Stimulated activated CD4-positive, alpha-beta T cell treated with anti-CD3 and anti-CD28 coated beads, Interleukin-2, amount 100 ng/mL, for 48 hours (primary cell): ENCODE results near the gene IFTAP.
"Not testable (repeated sequence)": the region's sequence is repeated elsewhere in the genome, so short reads cannot be mapped to it uniquely, and the experiment has no call there.

ENCODE experiments used
- DNase-seq, 2 donors: peaks; one replicate each; pipeline ENCODE4 v3.0.0-alpha.2; 2020

The IFTAP gene, protein sequence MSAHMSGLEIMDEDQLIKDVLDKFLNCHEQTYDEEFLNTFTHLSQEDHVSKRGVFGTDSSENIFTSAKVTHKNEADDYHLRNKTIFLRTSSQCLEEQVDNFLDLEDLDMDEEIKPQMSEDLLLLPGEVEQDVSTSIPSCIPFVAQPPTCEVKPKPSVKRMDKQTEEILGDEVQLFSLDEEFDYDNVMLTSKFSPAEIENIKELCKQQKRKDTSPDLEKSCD

DNA sequence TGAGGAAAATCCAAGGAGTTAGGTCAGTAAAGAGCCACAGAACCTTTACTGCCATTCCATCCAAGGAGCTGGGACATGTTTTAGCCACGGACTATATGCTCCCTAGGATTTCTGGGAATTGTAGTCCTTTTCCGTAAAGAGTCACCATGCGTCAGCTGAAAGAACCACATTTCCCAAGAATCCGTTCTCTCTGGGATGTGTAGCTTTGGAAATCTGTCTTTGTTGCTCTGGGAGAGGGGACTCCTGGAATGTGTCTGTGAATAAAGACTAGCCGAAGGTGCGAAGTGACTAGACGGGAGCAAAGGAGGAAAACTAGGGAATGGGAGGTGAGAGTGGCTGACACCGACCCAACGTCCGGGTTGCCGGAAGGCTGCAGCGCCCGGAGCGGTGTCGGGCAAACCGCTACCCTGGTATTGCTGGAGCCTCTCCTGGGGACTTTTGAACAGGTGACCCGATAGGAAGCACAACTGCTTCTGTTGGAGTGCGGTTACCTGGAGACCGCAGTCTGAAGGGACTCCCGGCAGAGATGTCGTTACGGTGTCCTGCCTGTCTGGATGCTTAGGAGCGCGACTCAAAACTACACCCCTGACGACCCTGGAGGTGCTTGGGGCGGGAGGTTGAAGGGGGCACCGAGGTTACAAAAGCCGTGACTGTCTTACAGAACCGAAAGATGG, at the start of gene IFTAP:
Gene IFTAP, plus strand, starts transcription at position 187 of the 674 bp plus-strand sequence. CDS start 15,602 bp downstream, outside the sequence.
- DNase-seq: peak; percentile 2 to 13

GRCh38 chr11:36550385-36551115, 43.8 kb upstream of the IFTAP start:
- DNase-seq: no peak

- DNase-seq: not testable (repeated sequence)
Measured at GRCh38 chr11:36557390-36557789, 36.9 kb upstream of the IFTAP start.

DNA sequence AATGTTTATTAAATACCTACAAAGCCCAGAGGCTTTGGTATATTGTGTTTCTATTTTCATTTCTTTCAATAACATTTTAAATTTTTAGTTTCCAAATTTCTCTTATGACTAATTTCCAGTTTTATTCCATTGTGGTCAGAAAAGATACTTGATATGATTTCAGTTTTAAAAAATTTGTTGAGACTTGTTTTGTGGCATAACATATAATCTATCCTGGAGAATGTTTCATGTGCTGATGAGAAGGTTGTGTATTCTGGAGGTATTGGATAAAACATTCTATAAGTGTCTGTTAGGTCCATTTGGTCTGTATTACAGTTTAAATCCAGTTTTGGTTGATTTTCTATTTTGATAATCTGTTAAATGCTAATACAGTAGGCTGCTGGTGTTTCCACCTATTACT, 36.3 kb upstream of the IFTAP start:
- no peak for DNase-seq

GRCh38 chr11:36558571-36559413, 35.5 kb upstream of the IFTAP start:
- no peak for DNase-seq

DNA sequence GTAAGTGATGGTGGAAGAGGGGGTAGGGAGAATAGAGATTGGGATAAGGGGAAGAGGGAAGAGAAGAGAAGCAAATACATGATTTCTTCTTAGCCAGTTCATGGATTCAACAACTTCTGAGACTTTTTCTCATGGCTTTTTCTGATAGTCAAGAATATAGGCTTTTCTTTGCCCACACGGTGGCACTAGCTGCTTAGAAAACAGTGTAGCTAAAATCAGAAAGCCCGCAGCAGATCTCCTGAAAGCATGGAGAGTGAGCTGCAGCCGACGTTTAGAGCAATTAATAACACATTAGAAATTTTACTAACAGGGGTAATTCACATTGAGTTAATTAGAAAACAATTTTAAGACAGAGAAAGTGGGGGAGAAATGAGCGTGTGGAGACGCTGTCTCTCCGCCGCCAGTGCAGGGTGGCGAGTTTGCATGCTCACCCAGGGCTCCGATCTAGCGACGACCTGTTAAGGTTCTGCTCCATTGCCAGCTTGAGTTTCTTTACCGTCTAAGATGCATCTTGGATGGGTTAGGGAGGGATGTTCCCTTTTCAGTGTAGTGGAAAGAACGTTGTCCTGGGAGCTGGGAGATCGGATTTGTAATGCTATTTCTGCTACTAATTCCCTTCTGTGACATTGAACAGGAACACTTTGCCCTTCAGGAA, 29.8 kb upstream of the IFTAP start:
- peak; percentile 14 to 23 for DNase-seq

- DNase-seq: no peak
Measured at GRCh38 chr11:36565031-36565610, 29.2 kb upstream of the IFTAP start.

DNA sequence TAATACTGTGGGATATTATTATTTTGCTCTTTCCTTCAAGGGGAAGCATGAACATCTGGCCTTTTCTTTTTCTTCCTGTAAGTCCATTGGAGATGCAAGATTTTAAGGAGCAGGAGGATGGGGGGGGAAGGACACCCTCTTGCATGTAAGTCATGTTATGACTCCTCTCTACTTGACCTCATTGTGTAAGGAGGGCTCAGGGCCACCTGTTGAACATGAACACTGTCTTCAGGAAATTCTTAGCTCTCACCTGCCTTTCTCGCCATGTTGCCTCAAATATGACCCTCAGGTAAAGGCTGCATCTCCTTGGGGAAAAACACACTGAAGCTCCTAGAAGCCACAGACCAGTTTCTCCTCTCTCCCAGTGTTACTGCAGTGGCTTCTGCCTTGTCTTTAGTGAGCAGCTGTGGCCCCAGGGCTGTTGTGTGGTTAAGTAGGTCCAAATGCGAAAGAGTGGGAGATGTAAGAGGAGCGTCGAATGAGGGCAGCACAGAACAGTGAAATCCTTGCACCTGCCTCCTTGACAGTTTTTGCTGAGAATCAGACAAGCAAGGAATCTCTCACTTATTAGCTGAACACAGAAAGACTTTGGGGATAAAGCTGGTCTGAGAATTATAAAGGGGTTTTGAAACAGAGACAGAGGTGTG, 27.8 kb upstream of the IFTAP start:
- no peak for DNase-seq

GRCh38 chr11:36567694-36568093, 26.6 kb upstream of the IFTAP start, which contains the start of gene RAG1:
Gene RAG1, plus strand, starts transcription at chr11:36568007. Its CDS starts 5,298 bp downstream, at chr11:36573305.
- no peak for DNase-seq

DNA sequence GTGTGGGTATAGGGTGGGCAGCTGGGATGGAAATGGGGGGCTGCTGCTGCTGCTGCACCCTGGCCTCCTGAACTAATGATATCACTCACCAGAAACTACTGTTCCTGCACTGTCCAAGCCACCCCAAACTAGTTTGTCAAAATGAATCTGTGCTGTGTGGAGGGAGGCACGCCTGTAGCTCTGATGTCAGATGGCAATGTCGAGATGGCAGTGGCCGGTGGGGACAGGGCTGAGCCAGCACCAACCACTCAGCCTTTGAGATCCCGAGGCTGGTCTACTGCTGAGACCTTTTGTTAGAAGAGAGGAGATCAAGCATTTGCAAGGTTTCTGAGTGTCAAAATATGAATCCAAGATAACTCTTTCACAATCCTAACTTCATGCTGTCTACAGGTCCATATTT, 25.2 kb upstream of the IFTAP start:
- DNase-seq: no peak

DNA sequence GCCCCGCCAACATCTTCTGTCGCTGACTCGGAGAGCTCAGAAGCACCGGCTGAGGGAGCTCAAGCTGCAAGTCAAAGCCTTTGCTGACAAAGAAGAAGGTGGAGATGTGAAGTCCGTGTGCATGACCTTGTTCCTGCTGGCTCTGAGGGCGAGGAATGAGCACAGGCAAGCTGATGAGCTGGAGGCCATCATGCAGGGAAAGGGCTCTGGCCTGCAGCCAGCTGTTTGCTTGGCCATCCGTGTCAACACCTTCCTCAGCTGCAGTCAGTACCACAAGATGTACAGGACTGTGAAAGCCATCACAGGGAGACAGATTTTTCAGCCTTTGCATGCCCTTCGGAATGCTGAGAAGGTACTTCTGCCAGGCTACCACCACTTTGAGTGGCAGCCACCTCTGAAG, 19.8 kb upstream of the IFTAP start:
- DNase-seq: no peak

GRCh38 chr11:36577373-36577772, 16.9 kb upstream of the IFTAP start:
- DNase-seq: no peak

DNA sequence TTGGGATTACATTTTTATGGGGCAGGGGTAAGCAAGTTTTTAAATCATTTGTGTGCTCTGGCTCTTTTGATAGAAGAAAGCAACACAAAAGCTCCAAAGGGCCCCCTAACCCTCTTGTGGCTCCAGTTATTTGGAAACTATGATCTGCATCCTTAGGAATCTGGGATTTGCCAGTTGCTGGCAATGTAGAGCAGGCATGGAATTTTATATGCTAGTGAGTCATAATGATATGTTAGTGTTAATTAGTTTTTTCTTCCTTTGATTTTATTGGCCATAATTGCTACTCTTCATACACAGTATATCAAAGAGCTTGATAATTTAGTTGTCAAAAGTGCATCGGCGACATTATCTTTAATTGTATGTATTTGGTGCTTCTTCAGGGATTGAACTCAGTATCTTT, 16.4 kb upstream of the IFTAP start:
- no peak for DNase-seq

GRCh38 chr11:36578458-36578857, 15.8 kb upstream of the IFTAP start:
- no peak for DNase-seq

DNA sequence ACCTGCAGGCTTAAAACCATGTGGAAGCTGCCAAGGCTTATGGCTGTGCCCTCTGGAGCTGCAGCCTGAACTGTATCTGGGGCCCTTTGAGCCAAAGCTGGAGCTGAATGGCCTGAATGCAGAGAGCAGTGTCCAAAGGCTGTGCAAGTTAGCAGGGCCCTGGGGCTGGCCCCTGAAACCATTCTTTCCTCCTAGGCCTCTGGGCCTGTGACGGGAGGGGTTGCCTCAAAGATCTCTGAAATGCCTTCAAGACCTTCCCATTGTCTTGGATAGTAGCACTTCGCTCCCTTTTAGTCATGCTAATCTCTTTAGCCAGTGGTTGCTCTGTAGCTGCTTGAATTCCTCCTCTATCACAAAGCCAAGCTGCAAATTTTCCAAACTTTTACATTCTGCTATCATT, 12.8 kb upstream of the IFTAP start:
- DNase-seq: no peak

DNA sequence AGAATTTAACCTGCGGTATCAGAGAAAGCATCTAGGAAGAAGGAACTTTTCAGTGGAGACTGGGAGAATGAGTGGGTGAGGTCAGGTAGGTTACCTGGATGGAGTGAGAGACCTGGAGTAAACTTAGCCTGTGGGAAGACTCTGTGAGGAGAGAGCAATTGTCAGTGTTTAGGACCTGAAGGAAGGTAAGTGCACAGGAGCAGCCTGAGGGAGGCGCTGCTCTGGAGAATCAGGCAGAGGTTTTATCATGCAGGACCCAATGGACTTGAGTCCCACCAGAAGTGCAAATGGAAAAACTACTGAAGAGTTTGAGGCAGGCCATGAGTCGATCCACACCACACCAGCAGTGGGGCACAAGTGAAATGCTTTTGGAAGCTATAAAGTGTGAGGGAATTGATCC, 10.6 kb upstream of the IFTAP start:
- no peak for DNase-seq

- DNase-seq: no peak
Measured at GRCh38 chr11:36586543-36586942, 7.8 kb upstream of the IFTAP start.

DNA sequence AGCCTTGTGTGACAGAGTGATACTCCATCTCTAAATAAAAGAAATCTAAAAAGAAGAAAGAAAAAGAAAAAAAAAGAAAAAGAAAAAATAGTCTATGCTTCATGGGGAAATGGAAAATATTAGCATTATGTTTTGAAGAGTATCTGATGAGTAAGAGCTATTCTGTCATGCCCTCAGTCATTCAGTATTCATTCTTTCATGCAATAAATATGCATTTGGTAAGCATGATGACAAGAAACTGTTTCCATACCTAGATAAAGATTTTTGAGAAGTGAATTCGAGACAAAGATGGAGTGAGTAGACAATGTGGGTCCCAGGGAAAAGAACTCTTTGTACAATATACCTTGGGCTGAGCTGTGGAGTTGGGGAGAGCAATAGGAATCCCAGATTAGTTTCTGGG, 6.2 kb upstream of the IFTAP start:
- no peak for DNase-seq

DNA sequence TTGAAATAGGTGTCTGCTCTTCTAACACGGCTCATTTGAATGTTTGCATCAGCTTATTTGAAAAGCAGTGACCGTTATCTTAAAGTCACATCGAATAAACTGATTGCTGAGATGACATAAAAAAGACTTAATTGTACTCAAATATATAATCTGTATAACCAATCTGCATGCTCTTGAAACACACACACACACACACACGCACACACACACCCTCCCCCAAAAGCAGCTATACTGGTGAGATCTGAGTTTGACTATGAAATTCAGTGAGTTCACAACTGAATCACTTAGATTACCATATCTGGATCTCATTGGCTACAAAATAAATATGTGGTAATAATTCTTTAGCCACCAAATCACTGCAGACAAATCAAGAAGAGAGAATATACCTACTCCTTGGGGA, 3.8 kb upstream of the IFTAP start:
- no peak for DNase-seq

DNA sequence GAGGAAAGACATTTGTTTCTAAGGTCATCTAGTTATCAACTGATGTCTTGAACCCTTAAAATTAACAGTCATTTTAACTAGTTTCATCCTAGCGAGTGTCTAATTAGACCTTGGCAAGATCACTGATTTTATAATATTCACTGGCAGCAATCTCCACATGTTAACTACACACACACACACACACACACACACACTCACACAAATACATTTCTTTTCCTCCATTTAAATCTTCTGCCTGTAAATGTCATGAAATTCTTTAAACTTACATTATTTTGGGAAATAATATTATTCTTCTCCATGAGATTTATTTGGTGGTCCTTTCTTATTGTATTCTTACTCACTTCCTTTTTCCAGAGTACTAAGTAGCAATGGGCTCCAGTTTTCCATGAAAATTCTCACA, 2.9 kb upstream of the IFTAP start:
- DNase-seq: no peak

DNA sequence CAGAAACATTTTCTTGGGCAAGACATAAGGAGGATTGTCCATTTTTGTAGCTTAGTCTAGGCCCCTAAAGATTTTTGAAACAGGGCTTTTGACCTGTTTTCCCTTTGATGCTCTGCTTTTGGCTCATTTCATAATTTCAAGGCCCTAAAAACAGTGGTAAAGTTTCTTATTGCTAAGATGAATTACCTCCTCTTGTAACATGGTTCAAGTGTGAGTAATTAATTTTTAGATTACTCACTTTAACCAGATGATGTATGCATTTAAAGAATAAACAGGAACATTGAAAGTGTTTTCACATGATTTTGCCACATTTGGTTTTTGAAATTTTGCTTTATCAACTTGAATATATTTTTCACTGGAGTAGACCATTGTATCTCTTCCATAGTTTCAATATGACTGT, 2.6 kb downstream of the IFTAP start:
- no peak for DNase-seq

DNA sequence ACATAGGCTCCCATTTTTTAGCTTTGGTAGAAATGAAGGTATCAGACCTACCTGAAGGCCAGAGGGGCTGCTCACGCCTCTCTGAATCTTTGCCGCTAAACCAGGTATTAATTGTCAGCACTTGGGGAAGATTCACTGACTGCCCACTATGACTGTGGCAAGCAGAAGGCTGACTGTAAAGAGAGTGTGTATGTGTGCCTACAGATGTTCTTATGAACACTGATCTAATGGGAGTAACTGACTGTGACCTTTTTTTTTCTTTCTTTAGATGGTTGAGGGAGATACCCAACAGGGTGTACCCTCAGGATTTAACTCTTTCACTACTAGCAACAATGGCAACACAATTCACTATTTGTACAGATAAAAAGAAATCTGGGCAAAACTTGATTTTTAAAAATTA, 3.7 kb downstream of the IFTAP start, which contains the start of gene RAG2:
Gene RAG2, minus strand, starts transcription at position 186 of the 400 bp plus-strand sequence. CDS start 4,068 bp downstream, outside the sequence.
- no peak for DNase-seq
